Caco-2 (cell line): ENCODE data around the gene NLRP1. TPM values are rescaled to one million over a fixed set of nuclear protein-coding genes. Genes with fewer than 3 reads are reported as not detected.

Source experiments
- BruUV-seq: library from RNA; stranded (reverse); fragments of 400-500 nt; replicated peaks from 2 replicates; lab custom pipeline; 2021; lab: Mats Ljungman, UMichigan
- CTCF ChIA-PET: fragments of 300-600 bp; sonication (Branson Sonifier 250); formaldehyde crosslinking; loops from one replicate; lab custom pipeline; 2022; ENCODE audit warnings: antibody characterized with exemption; lab: Charles Lee
- POLR2A ChIA-PET: fragments of 300-600 bp; sonication (Branson Sonifier 250); formaldehyde crosslinking; loops from one replicate; lab custom pipeline; 2022; ENCODE audit warnings: antibody characterized with exemption; lab: Charles Lee
- DNase-seq, 2 experiments: peaks; one replicate each; pipeline versions ENCODE4 v3.0.0 to v3.0.0-alpha.2; 2020 to 2022
- H3K27me3 ChIP-seq: replicated peaks from 2 replicates; pipeline ENCODE4 v1.6.0; 2011; ENCODE audit warnings: low read length; ENCODE audit not compliant: control insufficient read depth, insufficient read depth
- H3K36me3 ChIP-seq: 2 replicates; pipeline ENCODE4 v1.5.1; 2011; ENCODE audit warnings: low read length; ENCODE audit not compliant: control insufficient read depth, insufficient read depth
- H3K4me1 ChIP-seq: fragments of 250-450 bp; sonication (Bioruptor Pico); 2 replicates; pipeline ENCODE4 v1.5.1; 2020; ENCODE audit warnings: mild to moderate bottlenecking
- H3K4me3 ChIP-seq: 2 replicates; pipeline ENCODE4 v1.5.1; 2011; ENCODE audit warnings: low read depth, mild to moderate bottlenecking, control low read depth, low read length
- H3K9me3 ChIP-seq: fragments of 250-450 bp; sonication (Bioruptor Pico); 2 replicates; pipeline ENCODE4 v1.5.1; 2020; ENCODE audit warnings: mild to moderate bottlenecking, moderate library complexity
- H3K27ac Mint-ChIP-seq: one replicate; pipeline ENCODE4 v1.8.0; 2022; ENCODE audit warnings: mixed read lengths; ENCODE audit not compliant: unreplicated experiment
- H3K27me3 Mint-ChIP-seq: one replicate; pipeline ENCODE4 v1.8.0; 2022; ENCODE audit warnings: mixed read lengths; ENCODE audit not compliant: insufficient read depth, unreplicated experiment
- H3K36me3 Mint-ChIP-seq: one replicate; pipeline ENCODE4 v1.8.0; 2022; ENCODE audit warnings: mild to moderate bottlenecking, mixed read lengths; ENCODE audit not compliant: insufficient read depth, unreplicated experiment
- H3K4me1 Mint-ChIP-seq: one replicate; pipeline ENCODE4 v1.8.0; 2022; ENCODE audit warnings: low read depth, mixed read lengths; ENCODE audit not compliant: unreplicated experiment
- H3K4me3 Mint-ChIP-seq: one replicate; pipeline ENCODE4 v1.8.0; 2022; ENCODE audit warnings: mild to moderate bottlenecking, moderate library complexity, mixed read lengths; ENCODE audit not compliant: unreplicated experiment
- H3K9me3 Mint-ChIP-seq: one replicate; pipeline ENCODE4 v1.8.0; 2022; ENCODE audit warnings: mixed read lengths; ENCODE audit not compliant: unreplicated experiment
- CTCF ChIP-seq, 2 experiments: fragments of 200-600 bp in 1 of 2; IDR thresholded peaks; 1 replicate in 1 of 2; 2 replicates in 1 of 2; pipeline versions ENCODE4 v1.5.1 to v1.8.0; 2011 to 2022; ENCODE audit warnings: antibody characterized with exemption in 1 of 2, control low read depth in 1 of 2, inconsistent platforms in 1 of 2, low read depth in 1 of 2, low read length in 1 of 2, mild to moderate bottlenecking in 1 of 2, moderate library complexity in 1 of 2; ENCODE audit not compliant: insufficient read depth in 1 of 2, severe bottlenecking in 1 of 2, unreplicated experiment in 1 of 2
- intact Hi-C: fragments of 100-400 bp; cut with micrococcal nuclease; formaldehyde crosslinking; loops from one replicate; pipeline ENCODE4 v1.10.0; 2022; ENCODE audit not compliant: unreplicated experiment
- total RNA-seq: library from RNA; stranded (reverse); gene quantifications from 2 replicates; pipeline ENCODE4 v1.2.3, GENCODE V29; 2022

The NLRP1 gene
- total RNA-seq, 1 experiment from 2014 or later: 0.09 TPM

- BruUV-seq: no TSS peak
These were observed 44.8 kb upstream of the NLRP1 start for GRCh38 chr17:5629128-5629527.

GRCh38 chr17:5628262-5628661 is 44.0 kb upstream of the NLRP1 start:
- no peak for DNase-seq
- no peaks in the 10 kb centered on the region for H3K36me3 Mint-ChIP-seq
- no peaks in the 10 kb centered on the region for H3K9me3 Mint-ChIP-seq
- no peak overlapping the region for H3K4me3 ChIP-seq
- no peaks in the 10 kb centered on the region for H3K9me3 ChIP-seq
- ChIA-PET CTCF (no interaction called here), POLR2A (no interaction called here)
- H3K4me3 Mint-ChIP-seq: no peak overlapping the region
- H3K27me3 ChIP-seq: no peaks in the 10 kb centered on the region
- H3K4me1 ChIP-seq: no peaks in the 10 kb centered on the region
- no peak for TF ChIP-seq CTCF (IDR thresholded peaks at IDR 0.05; ENCODE audit: insufficient read depth in 1 of 2, low read depth in 1 of 2, low read length in 1 of 2, severe bottlenecking in 1 of 2, unreplicated experiment in 1 of 2)
- H3K4me1 Mint-ChIP-seq: no peaks in the 10 kb centered on the region
- no TSS peak for BruUV-seq
- no peak overlapping the region for H3K27ac Mint-ChIP-seq
- H3K36me3 ChIP-seq: no peaks in the 10 kb centered on the region
- intact Hi-C loops: no loop called here
- H3K27me3 Mint-ChIP-seq: peaks cover 27% of the 10 kb centered on the region

More at GRCh38 chr17:5629128-5629527, 44.8 kb upstream of the NLRP1 start:
- ChIA-PET POLR2A (no interaction called here), CTCF (no interaction called here)
- Mint-ChIP-seq H3K9me3 (no peaks in the 10 kb centered on the region), H3K27ac (no peak overlapping the region), H3K36me3 (no peaks in the 10 kb centered on the region), H3K27me3 (peaks cover 27% of the 10 kb centered on the region), H3K4me1 (no peaks in the 10 kb centered on the region), H3K4me3 (no peak overlapping the region)
- Histone ChIP-seq H3K36me3 (no peaks in the 10 kb centered on the region), H3K27me3 (no peaks in the 10 kb centered on the region), H3K9me3 (no peaks in the 10 kb centered on the region), H3K4me3 (no peak overlapping the region), H3K4me1 (no peaks in the 10 kb centered on the region)
- TF ChIP-seq CTCF (IDR thresholded peaks at IDR 0.05; ENCODE audit: insufficient read depth in 1 of 2, low read depth in 1 of 2, low read length in 1 of 2, severe bottlenecking in 1 of 2, unreplicated experiment in 1 of 2): no peak
- intact Hi-C loops: no loop called here
- DNase-seq: no peak

GRCh38 chr17:5624211-5624610 is 39.9 kb upstream of the NLRP1 start:
- no peaks in the 10 kb centered on the region for H3K4me1 Mint-ChIP-seq
- Histone ChIP-seq H3K4me1 (no peaks in the 10 kb centered on the region), H3K27me3 (no peaks in the 10 kb centered on the region), H3K9me3 (no peaks in the 10 kb centered on the region), H3K36me3 (no peaks in the 10 kb centered on the region), H3K4me3 (no peak overlapping the region)
- ChIA-PET CTCF (no interaction called here), POLR2A (no interaction called here)
- H3K9me3 Mint-ChIP-seq: no peaks in the 10 kb centered on the region
- H3K36me3 Mint-ChIP-seq: no peaks in the 10 kb centered on the region
- no TSS peak for BruUV-seq
- intact Hi-C loops: no loop called here
- peaks cover 12% of the 10 kb centered on the region for H3K27me3 Mint-ChIP-seq
- no peak overlapping the region for H3K4me3 Mint-ChIP-seq
- no peak for DNase-seq
- TF ChIP-seq CTCF (IDR thresholded peaks at IDR 0.05; ENCODE audit: insufficient read depth in 1 of 2, low read depth in 1 of 2, low read length in 1 of 2, severe bottlenecking in 1 of 2, unreplicated experiment in 1 of 2): no peak
- H3K27ac Mint-ChIP-seq: no peak overlapping the region
